ENCODE measurements around the gene PLCH1. TPM values are rescaled to one million over a fixed set of nuclear protein-coding genes. Genes with fewer than 3 reads are reported as not detected.

The PLCH1 gene
- total and polyA plus RNA-seq, 9 donors: 0.04 to 6.3 (median 0.79) TPM

GRCh38 chr3:155420881-155421486 lies 323.9 kb downstream of the PLCH1 start:
- H3K4me1 ChIP-seq (ENCODE audit: insufficient read depth): no peaks in the 10 kb centered on the region
- H3K27ac ChIP-seq: no peak overlapping the region
- no peaks in the 10 kb centered on the region for H3K9me3 ChIP-seq
- H3K36me3 ChIP-seq: no peaks in the 10 kb centered on the region
- TF ChIP-seq POLR2A (IDR thresholded peaks at IDR 0.05) (no peak), EP300 (IDR thresholded peaks at IDR 0.05) (no peak), CTCF (IDR thresholded peaks at IDR 0.05) (no peak)
- intact Hi-C loops (cut with DNase I): no loop called here
- no peak overlapping the region for H3K4me3 ChIP-seq
- 64 to 77% (median 70%) methylated on average over 1 of the region's 1 CpG for WGBS, 3 donors
- no peaks in the 10 kb centered on the region for H3K27me3 ChIP-seq
- no peak for DNase-seq

- intact Hi-C loops (cut with DNase I): no loop called here
- H3K9me3 ChIP-seq: no peaks in the 10 kb centered on the region
- no peaks in the 10 kb centered on the region for H3K4me1 ChIP-seq (ENCODE audit: insufficient read depth)
- WGBS, 3 donors: 58 to 65% (median 64%) methylated on average over 4 of the region's 4 CpGs
- H3K36me3 ChIP-seq: no peaks in the 10 kb centered on the region
- H3K4me3 ChIP-seq: no peak overlapping the region
- no peaks in the 10 kb centered on the region for H3K27me3 ChIP-seq
- no peak for TF ChIP-seq EP300 (IDR thresholded peaks at IDR 0.05)
- TF ChIP-seq CTCF (IDR thresholded peaks at IDR 0.05): no peak
- TF ChIP-seq POLR2A (IDR thresholded peaks at IDR 0.05): no peak
- no peak for DNase-seq
- H3K27ac ChIP-seq: no peak overlapping the region
These were observed 324.5 kb downstream of the PLCH1 start for GRCh38 chr3:155420406-155420805.

GRCh38 chr3:155418407-155418806 lies 326.5 kb downstream of the PLCH1 start:
- no peaks in the 10 kb centered on the region for H3K27me3 ChIP-seq
- WGBS, 3 donors: 10 to 18% (median 18%) methylated on average over 2 of the region's 2 CpGs
- H3K27ac ChIP-seq: no peak overlapping the region
- no peak for DNase-seq
- TF ChIP-seq POLR2A (IDR thresholded peaks at IDR 0.05) (no peak), EP300 (IDR thresholded peaks at IDR 0.05) (no peak), CTCF (IDR thresholded peaks at IDR 0.05) (no peak)
- H3K4me3 ChIP-seq: no peak overlapping the region
- no peaks in the 10 kb centered on the region for H3K9me3 ChIP-seq
- H3K4me1 ChIP-seq (ENCODE audit: insufficient read depth): no peaks in the 10 kb centered on the region
- no peaks in the 10 kb centered on the region for H3K36me3 ChIP-seq
- intact Hi-C loops (cut with DNase I): no loop called here

- H3K27ac ChIP-seq: no peak overlapping the region
- intact Hi-C loops (cut with DNase I): no loop called here
- no peaks in the 10 kb centered on the region for H3K4me1 ChIP-seq (ENCODE audit: insufficient read depth)
- no peak for DNase-seq
- TF ChIP-seq EP300 (IDR thresholded peaks at IDR 0.05) (no peak), CTCF (IDR thresholded peaks at IDR 0.05) (no peak), POLR2A (IDR thresholded peaks at IDR 0.05) (no peak)
- H3K36me3 ChIP-seq: no peaks in the 10 kb centered on the region
- no peaks in the 10 kb centered on the region for H3K9me3 ChIP-seq
- no peak overlapping the region for H3K4me3 ChIP-seq
- H3K27me3 ChIP-seq: no peaks in the 10 kb centered on the region
- 56 to 87% (median 60%) methylated on average over 3 of the region's 3 CpGs for WGBS, 3 donors
These were observed 327.8 kb downstream of the PLCH1 start for GRCh38 chr3:155417119-155417517.

All from ovary (tissue), 9 donors.